Measurements from ENCODE around the gene RESF1.
"Not testable (repeated sequence)": the region's sequence is repeated elsewhere in the genome, so short reads cannot be mapped to it uniquely, and the experiment has no call there.

Gene RESF1, protein sequence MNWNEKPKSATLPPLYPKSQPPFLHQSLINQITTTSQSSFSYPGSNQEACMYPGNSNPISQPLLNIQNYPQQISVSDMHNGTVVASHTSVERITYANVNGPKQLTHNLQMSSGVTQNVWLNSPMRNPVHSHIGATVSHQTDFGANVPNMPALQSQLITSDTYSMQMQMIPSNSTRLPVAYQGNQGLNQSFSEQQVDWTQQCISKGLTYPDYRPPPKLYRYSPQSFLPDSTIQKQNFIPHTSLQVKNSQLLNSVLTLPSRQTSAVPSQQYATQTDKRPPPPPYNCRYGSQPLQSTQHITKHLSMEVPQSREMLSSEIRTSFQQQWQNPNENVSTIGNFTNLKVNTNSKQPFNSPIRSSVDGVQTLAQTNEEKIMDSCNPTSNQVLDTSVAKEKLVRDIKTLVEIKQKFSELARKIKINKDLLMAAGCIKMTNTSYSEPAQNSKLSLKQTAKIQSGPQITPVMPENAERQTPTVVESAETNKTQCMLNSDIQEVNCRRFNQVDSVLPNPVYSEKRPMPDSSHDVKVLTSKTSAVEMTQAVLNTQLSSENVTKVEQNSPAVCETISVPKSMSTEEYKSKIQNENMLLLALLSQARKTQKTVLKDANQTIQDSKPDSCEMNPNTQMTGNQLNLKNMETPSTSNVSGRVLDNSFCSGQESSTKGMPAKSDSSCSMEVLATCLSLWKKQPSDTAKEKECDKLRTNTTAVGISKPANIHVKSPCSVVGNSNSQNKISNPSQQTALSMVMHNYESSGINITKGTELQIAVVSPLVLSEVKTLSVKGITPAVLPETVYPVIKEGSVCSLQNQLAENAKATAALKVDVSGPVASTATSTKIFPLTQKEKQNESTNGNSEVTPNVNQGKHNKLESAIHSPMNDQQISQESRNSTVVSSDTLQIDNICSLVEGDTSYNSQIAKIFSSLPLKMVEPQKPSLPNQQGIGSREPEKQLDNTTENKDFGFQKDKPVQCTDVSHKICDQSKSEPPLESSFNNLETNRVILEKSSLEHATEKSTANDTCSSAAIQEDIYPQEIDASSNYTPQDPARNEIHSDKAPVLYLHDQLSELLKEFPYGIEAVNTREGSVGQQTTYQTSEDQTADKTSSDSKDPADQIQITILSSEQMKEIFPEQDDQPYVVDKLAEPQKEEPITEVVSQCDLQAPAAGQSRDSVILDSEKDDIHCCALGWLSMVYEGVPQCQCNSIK (N-terminal part only)

DNA sequence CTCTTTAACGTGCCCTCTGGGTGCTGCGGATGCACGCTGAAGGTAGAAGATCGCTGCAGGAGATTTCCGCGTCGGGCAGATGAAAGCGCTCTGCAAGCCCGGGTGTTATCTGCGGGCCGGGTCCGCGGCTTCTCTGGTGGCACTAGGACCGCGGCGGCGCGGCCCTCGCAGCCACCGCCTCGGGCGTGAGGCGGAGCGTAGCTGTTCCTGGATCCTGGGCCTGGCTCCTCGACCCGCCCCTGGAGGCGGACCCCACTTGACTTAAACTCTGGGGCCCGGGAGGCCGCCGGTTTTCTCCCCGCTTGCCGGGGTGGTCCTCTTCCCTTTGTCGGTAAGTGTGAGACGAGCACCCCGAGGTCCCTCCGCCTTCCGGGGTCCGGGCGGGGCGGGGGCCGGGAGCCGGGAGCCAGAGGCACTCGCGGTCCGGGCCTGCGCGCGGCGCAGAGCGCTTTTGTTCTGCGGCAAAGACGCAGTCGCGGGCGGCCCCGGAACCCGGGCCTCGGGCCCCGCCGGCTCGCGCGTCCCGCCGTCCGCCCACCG is at the start of gene RESF1:
TSS of gene RESF1 (plus strand) at position 255 of the 540 bp plus-strand sequence. CDS start 21,541 bp downstream, outside the sequence.
- in situ Hi-C loops (cut with MboI; ENCODE audit: low sequenced_read_pairs) = no loop called here

GRCh38 chr12:31914927-31915326 is 44.3 kb upstream of the RESF1 start:
- in situ Hi-C loops (cut with MboI; ENCODE audit: low sequenced_read_pairs) = no loop called here

DNA sequence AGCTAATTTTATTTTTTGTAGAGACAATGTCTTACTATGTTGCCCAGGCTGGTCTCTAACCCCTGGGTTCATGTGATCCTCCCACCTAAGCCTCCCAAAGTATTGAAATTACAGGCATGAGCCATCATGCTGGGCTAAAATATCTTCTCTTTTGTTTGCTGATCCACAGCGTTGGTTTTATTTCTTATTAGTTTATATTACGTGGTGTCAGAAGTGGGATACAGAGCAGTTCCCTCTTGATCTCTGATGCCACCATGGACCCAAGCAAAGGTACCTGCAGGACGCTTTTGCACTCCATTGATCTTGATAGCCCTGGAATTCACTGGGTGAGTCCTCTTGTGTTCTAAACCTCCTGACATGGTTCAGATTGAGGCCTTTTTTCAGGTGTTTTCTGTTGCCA is 43.8 kb upstream of the RESF1 start:
- in situ Hi-C loops (cut with MboI; ENCODE audit: low sequenced_read_pairs) = no loop called here

- in situ Hi-C loops (cut with MboI; ENCODE audit: low sequenced_read_pairs) = no loop called here
Measured at GRCh38 chr12:31922341-31923062, 36.7 kb upstream of the RESF1 start.

- in situ Hi-C loops (cut with MboI; ENCODE audit: low sequenced_read_pairs) = no loop called here
Measured at GRCh38 chr12:31923063-31923412, 36.2 kb upstream of the RESF1 start.

GRCh38 chr12:31928246-31929026 is 30.8 kb upstream of the RESF1 start:
- in situ Hi-C loops (cut with MboI; ENCODE audit: low sequenced_read_pairs) = no loop called here

GRCh38 chr12:31929027-31929526 is 30.1 kb upstream of the RESF1 start:
- in situ Hi-C loops (cut with MboI; ENCODE audit: low sequenced_read_pairs) = no loop called here

DNA sequence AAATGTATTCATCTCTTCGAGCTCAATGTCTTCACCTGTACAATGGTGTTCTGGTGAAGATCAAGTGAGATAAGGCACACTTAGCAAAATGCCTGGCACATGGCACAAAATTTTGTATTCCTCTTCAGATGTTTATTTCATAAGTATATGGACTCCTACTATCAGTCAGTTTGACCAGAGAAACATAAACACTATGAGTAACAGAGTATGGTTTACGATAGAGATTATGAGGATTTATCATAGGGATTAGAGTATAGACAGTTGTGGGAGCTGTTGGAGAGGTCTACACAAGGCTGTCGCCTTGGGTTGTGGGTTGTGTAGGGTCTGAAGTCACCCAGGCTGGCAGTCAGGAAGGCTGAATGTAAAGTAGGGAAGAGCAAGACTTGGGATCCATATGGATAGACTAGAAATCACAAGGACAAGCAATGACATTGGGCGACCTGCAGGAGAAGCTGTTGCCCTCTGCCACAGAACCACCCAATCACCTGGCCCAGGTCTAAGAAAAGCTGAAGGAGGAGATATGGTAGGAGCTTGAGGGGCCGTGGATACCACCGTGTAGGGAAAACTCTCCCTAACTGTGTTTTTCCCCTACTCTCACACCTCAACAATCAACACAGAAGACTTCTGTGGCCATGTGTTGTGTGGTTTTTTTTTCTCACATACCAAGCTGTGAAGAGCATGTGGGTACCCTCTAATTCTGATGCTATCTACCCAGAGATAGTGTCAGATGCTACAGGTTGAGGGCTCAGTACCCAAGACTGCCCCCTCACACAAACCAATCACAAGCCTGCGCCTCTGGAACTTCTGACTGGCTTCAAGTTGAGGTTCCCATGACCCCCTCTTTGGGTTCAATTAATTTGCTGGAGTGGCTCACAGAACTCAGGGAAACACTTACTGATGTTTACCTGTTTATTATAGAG is 27.2 kb upstream of the RESF1 start:
- in situ Hi-C loops (cut with MboI; ENCODE audit: low sequenced_read_pairs) = no loop called here

DNA sequence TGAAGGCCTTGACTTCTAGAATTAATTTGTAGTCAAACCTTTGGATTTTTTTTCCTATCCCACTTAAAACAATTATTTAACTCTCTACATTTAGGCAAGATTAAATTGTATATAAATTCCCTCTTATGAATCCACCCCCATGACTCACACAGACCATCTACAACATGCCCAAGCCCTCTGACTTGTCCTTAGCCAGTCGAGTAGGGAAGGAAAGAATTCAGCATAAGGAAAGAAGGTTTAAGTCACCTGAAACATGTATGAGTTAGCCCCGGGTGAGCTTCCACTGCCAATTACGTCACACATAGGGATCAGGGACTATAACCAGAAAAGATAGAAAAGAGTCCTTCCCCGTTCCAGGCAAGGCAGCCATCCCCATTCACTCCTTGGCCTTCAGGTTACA is 14.9 kb upstream of the RESF1 start:
- in situ Hi-C loops (cut with MboI; ENCODE audit: low sequenced_read_pairs) = no loop called here

DNA sequence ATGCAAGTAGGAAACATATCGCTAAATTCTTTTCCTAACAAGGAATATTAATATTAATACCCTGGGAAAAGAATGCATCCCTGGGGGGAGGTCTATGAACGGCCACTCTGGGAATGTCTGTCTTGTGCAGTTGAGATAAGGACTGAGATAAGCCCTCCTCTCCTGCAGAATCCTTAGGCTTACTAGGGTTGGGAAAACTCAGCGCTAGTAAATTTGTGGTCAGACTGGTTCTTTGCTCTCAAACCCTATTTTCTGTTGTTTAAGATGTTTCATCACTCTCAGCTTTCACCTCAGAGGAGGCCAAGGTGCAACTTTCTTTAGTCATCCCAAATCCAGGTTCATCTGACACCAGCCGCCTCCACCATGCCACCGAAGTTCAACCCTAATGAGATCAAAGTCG is 11.2 kb upstream of the RESF1 start:
- in situ Hi-C loops (cut with MboI; ENCODE audit: low sequenced_read_pairs) = no loop called here

- in situ Hi-C loops (cut with MboI; ENCODE audit: low sequenced_read_pairs) = not testable (repeated sequence)
Measured at GRCh38 chr12:31948697-31949359, 10.4 kb upstream of the RESF1 start.

GRCh38 chr12:31950088-31950487 is 9.1 kb upstream of the RESF1 start:
- in situ Hi-C loops (cut with MboI; ENCODE audit: low sequenced_read_pairs) = no loop called here

GRCh38 chr12:31950492-31950891 is 8.7 kb upstream of the RESF1 start:
- in situ Hi-C loops (cut with MboI; ENCODE audit: low sequenced_read_pairs) = no loop called here

GRCh38 chr12:31951008-31951407 is 8.2 kb upstream of the RESF1 start:
- in situ Hi-C loops (cut with MboI; ENCODE audit: low sequenced_read_pairs) = no loop called here

- in situ Hi-C loops (cut with MboI; ENCODE audit: low sequenced_read_pairs) = no loop called here
Measured at GRCh38 chr12:31951939-31952338, 7.3 kb upstream of the RESF1 start.

DNA sequence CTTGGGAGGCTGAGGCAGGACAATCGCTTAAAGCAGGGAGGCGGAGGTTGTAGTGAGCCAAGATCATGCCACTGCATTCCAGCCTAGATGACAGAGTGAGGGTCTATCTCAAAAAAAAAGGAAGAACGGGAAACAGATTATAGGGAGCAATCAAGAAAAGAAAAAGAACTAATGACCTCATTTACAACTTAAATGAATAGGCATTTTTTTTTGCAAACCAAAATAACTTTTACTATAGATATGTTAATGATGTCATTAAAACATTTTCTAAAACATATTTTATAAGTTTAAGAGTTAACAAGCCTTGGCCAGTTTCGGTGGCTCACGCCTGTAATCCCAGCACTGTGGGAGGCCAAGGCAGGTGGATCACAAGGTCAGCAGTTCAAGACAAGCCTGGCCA is 6.8 kb upstream of the RESF1 start:
- in situ Hi-C loops (cut with MboI; ENCODE audit: low sequenced_read_pairs) = no loop called here

DNA sequence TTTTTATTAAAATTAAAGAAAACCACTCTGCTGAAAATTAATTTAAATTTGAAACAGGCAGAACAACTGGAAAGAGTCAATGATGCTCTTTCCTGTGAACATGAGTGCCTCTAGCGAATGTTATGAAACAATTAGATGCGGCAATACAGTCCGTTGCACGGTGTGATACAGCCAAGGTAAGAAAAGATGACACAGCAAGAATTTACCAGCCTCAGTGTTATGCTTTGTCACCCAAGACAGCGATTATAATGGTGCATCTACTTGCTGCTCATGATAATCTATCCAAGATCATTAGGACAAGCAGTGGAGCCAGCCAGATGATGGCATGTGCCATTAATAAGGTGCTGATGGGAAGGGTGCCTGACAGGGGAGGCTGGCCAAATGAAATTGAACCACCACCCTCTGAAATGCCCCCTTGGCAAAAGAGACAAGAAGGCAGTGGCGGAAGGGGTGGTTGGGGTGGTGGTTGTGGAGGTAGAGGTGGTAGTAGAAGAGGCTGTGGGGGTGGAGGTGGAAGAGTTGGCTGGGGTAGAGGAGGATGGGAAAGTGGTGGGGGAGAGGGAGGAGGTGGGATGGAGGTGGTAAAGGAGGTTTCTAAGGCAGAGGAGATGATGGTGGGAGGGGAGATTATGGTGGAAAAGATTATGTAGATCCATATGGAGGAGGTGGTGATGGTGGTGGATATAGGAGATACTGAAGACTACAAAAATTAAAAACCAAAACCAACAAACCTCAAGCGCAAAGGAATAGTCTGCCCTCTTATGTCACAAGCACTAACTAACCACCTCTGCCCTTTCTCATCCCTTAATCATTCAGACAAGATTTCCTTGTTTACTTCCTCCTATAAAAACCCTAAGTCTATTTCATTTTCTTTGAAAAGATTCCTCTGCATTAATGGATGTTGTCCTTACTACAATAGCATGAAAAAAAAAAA is 4.0 kb upstream of the RESF1 start:
- in situ Hi-C loops (cut with MboI; ENCODE audit: low sequenced_read_pairs) = no loop called here
